Fibroblast of lung (primary cell): ENCODE data around the gene LYPLAL1. TPM values are rescaled to one million over a fixed set of nuclear protein-coding genes. Genes with fewer than 3 reads are reported as not detected.

Experiments
- DNase-seq, 2 donors: peaks; one replicate each; pipeline versions ENCODE4 v3.0.0 to v3.0.0-alpha.2; 2010; ENCODE audit warnings: low read depth in 2 of 2
- H2AFZ ChIP-seq: 2 replicates; pipeline ENCODE4 v1.5.1; 2012; ENCODE audit warnings: low read length, control low read depth, inconsistent platforms
- H3K27ac ChIP-seq: 2 replicates; pipeline ENCODE4 v1.5.1; 2011; ENCODE audit warnings: low read length, control low read depth; ENCODE audit not compliant: insufficient read depth
- H3K27me3 ChIP-seq: 2 replicates; pipeline ENCODE4 v1.5.1; 2011; ENCODE audit warnings: mild to moderate bottlenecking, low read length; ENCODE audit not compliant: control insufficient read depth, insufficient read depth
- H3K36me3 ChIP-seq: 2 replicates; pipeline ENCODE4 v1.5.1; 2011; ENCODE audit warnings: low read length; ENCODE audit not compliant: control insufficient read depth, insufficient read depth
- H3K4me1 ChIP-seq: 2 replicates; pipeline ENCODE4 v1.5.1; 2011; ENCODE audit warnings: low read length; ENCODE audit not compliant: control insufficient read depth, insufficient read depth; ENCODE audit errors: extremely low read depth
- H3K4me2 ChIP-seq: 2 replicates; pipeline ENCODE4 v1.5.1; 2011; ENCODE audit warnings: low read length, control low read depth; ENCODE audit not compliant: insufficient read depth; ENCODE audit errors: extremely low read depth
- H3K4me3 ChIP-seq, 4 experiments: fragments of 200-600 bp in 1 of 4; sonication (generic) in 1 of 4; replicated peaks in 1 of 4; 2 replicates each; pipeline ENCODE4 v1.5.1; 2011 to 2016; ENCODE audit warnings: low read length in 4 of 4, low read depth in 3 of 4, mild to moderate bottlenecking in 3 of 4, control low read depth in 2 of 4, inconsistent platforms in 1 of 4, mixed read lengths in 1 of 4; ENCODE audit not compliant: insufficient read depth in 1 of 4; ENCODE audit errors: control extremely low read depth in 1 of 4
- H3K79me2 ChIP-seq: 2 replicates; pipeline ENCODE4 v1.5.1; 2012; ENCODE audit warnings: mild to moderate bottlenecking, low read length, inconsistent platforms; ENCODE audit not compliant: control insufficient read depth, insufficient read depth
- H3K9ac ChIP-seq: 2 replicates; pipeline ENCODE4 v1.5.1; 2011; ENCODE audit warnings: mild to moderate bottlenecking, low read length, control low read depth; ENCODE audit not compliant: insufficient read depth
- H3K9me3 ChIP-seq: 2 replicates; pipeline ENCODE4 v1.5.1; 2012; ENCODE audit warnings: low read depth, low read length; ENCODE audit not compliant: control insufficient read depth, insufficient read depth
- H4K20me1 ChIP-seq: 2 replicates; pipeline ENCODE4 v1.5.1; 2011; ENCODE audit warnings: low read length; ENCODE audit not compliant: control insufficient read depth, insufficient read depth; ENCODE audit errors: extremely low read depth
- CTCF ChIP-seq, 2 donors: IDR thresholded peaks in 1 of 2; conservative IDR thresholded peaks in 1 of 2; 1 replicate in 1 of 2; 2 replicates in 1 of 2; pipeline ENCODE4 v1.5.1; 2011 to 2012; ENCODE audit warnings: low read length in 2 of 2, control low read depth in 1 of 2, inconsistent platforms in 1 of 2, low read depth in 1 of 2, mild to moderate bottlenecking in 1 of 2
- EZH2 ChIP-seq: IDR thresholded peaks from 2 replicates; pipeline ENCODE4 v1.5.1; 2012; ENCODE audit warnings: low read length, control low read depth, mild to moderate bottlenecking; ENCODE audit errors: missing control alignments
- polyA plus RNA-seq, 2 donors: library from polyadenylated mRNA; depleted of rRNA in 1 of 2; stranded (reverse) in 1 of 2; unstranded in 1 of 2; fragments of >200 nt; gene quantifications; 2 replicates each; pipeline ENCODE4 v1.2.1, GENCODE V29; 2011 to 2012; ENCODE audit warnings: missing spikeins in 1 of 2
- total RNA-seq: library from RNA; depleted of rRNA; stranded (reverse); fragments of >200 nt; gene quantifications from 2 replicates; pipeline ENCODE4 v1.2.1, GENCODE V29; 2014

LYPLAL1 gene
- total and polyA plus RNA-seq, 2 donors (not counting 1 experiment from before 2014, with no cell fraction given), result 29.9 to 51.5 TPM

GRCh38 chr1:219220945-219221344 is 47.3 kb downstream of the LYPLAL1 start:
- TF ChIP-seq EZH2 (no peak), CTCF (conservative IDR thresholded peaks at IDR 0.05 in 1 of 2, IDR thresholded peaks at IDR 0.05 in 1 of 2; ENCODE audit: low read depth in 1 of 2, low read length in 2 of 2) (no peak)
- no peaks in the 10 kb centered on the region for H4K20me1 ChIP-seq
- DNase-seq, result peak in 1 of 2 donors; percentile 7

GRCh38 chr1:219223496-219223895 is 49.8 kb downstream of the LYPLAL1 start:
- Histone ChIP-seq H3K9me3 (no peaks in the 10 kb centered on the region), H3K4me2 (no peak overlapping the region), H3K9ac (no peak overlapping the region), H4K20me1 (no peaks in the 10 kb centered on the region), H3K4me3 (no peak overlapping the region), H3K79me2 (no peaks in the 10 kb centered on the region), H3K4me1 (no peaks in the 10 kb centered on the region), H3K27me3 (no peaks in the 10 kb centered on the region), H2AFZ (no peak overlapping the region), H3K27ac (no peak overlapping the region), H3K36me3 (no peaks in the 10 kb centered on the region)
- no peak for TF ChIP-seq EZH2
- no peak for TF ChIP-seq CTCF (conservative IDR thresholded peaks at IDR 0.05 in 1 of 2, IDR thresholded peaks at IDR 0.05 in 1 of 2; ENCODE audit: low read depth in 1 of 2, low read length in 2 of 2)
- no peak for DNase-seq

More at GRCh38 chr1:219220945-219221344, 47.3 kb downstream of the LYPLAL1 start:
- no peak overlapping the region for H2AFZ ChIP-seq
- no peaks in the 10 kb centered on the region for H3K9me3 ChIP-seq
- H3K4me3 ChIP-seq, result no peak overlapping the region
- no peaks in the 10 kb centered on the region for H3K27me3 ChIP-seq
- H3K79me2 ChIP-seq, result no peaks in the 10 kb centered on the region
- no peaks in the 10 kb centered on the region for H3K4me1 ChIP-seq
- H3K36me3 ChIP-seq, result no peaks in the 10 kb centered on the region
- H3K27ac ChIP-seq, result no peak overlapping the region
- no peak overlapping the region for H3K9ac ChIP-seq
- no peak overlapping the region for H3K4me2 ChIP-seq

GRCh38 chr1:219226196-219226595 is 52.5 kb downstream of the LYPLAL1 start:
- no peak overlapping the region for H3K27ac ChIP-seq
- no peak overlapping the region for H3K9ac ChIP-seq
- H2AFZ ChIP-seq, result no peak overlapping the region
- no peaks in the 10 kb centered on the region for H3K4me1 ChIP-seq
- H3K79me2 ChIP-seq, result no peaks in the 10 kb centered on the region
- no peak overlapping the region for H3K4me3 ChIP-seq
- no peaks in the 10 kb centered on the region for H3K27me3 ChIP-seq
- H4K20me1 ChIP-seq, result no peaks in the 10 kb centered on the region
- H3K9me3 ChIP-seq, result no peaks in the 10 kb centered on the region
- H3K36me3 ChIP-seq, result no peaks in the 10 kb centered on the region
- no peak for TF ChIP-seq EZH2
- no peak for TF ChIP-seq CTCF (conservative IDR thresholded peaks at IDR 0.05 in 1 of 2, IDR thresholded peaks at IDR 0.05 in 1 of 2; ENCODE audit: low read depth in 1 of 2, low read length in 2 of 2)
- DNase-seq, result no peak
- no peak overlapping the region for H3K4me2 ChIP-seq
